KOPT-K1 (cell line): ENCODE measurements around the gene ABR.
"Not testable (repeated sequence)": the region's sequence is repeated elsewhere in the genome, so short reads cannot be mapped to it uniquely, and the experiment has no call there.

Experiments used
- H3K27ac ChIP-seq: fragments of 200-600 bp; sonication (generic); 2 replicates; pipeline ENCODE4 v1.5.1; 2016; ENCODE audit warnings: antibody characterized with exemption, mild to moderate bottlenecking, low read depth, low read length; ENCODE audit not compliant: poor library complexity, severe bottlenecking
- H3K36me3 ChIP-seq: fragments of 200-600 bp; sonication (generic); 2 replicates; pipeline ENCODE4 v1.5.1; 2017; ENCODE audit warnings: antibody characterized with exemption, mild to moderate bottlenecking, low read length, moderate library complexity; ENCODE audit not compliant: insufficient read depth
- H3K9me3 ChIP-seq: fragments of 200-600 bp; sonication (generic); 2 replicates; pipeline ENCODE4 v1.5.1; 2017; ENCODE audit warnings: antibody characterized with exemption, low read length, mild to moderate bottlenecking; ENCODE audit not compliant: insufficient read depth, poor library complexity, severe bottlenecking

The ABR gene

GRCh38 chr17:1074886-1075605, 104.7 kb downstream of the ABR start:
- H3K9me3 ChIP-seq: no peaks in the 10 kb centered on the region
- no peak overlapping the region for H3K27ac ChIP-seq
- H3K36me3 ChIP-seq: peaks cover 32% of the 10 kb centered on the region

GRCh38 chr17:1073963-1074625, 105.7 kb downstream of the ABR start:
- peaks cover 32% of the 10 kb centered on the region for H3K36me3 ChIP-seq
- not testable (repeated sequence) for H3K27ac ChIP-seq, H3K9me3 ChIP-seq

DNA sequence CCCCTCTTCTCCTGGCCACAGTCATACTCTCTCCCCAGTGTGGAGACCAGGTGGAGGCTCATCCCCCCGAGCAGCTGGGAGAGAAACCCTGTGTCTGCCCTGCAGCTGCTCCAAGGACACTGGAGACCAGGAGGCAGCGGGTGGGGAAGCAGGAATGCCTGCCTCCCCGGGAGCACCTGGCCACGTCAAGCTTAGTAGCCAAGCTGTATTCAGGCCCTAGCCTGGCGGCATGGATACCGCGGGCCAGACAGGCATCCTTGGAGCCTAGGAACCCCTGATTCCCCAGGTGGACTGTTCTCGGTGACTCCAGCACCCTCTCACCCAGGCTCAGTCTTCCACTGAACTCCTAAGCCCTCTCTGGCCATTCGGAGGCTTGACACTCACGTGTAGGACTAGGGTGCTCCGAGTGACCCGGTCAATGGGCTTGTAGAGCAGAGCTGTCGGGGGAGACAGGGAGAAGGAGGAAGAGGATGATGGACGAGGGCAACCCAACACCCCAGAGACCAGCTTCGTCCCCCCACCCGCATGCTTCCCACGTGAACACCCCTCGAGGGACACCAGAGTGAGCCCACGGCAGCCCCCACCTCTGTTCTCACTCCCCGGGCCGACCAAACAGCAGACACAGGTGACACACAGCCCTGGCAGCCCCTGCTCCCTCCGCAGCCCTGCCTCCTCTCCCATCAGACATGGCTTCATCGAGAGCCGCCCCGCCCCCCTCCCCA, 106.4 kb downstream of the ABR start:
- Histone ChIP-seq H3K27ac (no peak overlapping the region), H3K36me3 (peaks cover 39% of the 10 kb centered on the region; the same call in 1 of the 2 replicates), H3K9me3 (no peaks in the 10 kb centered on the region)

DNA sequence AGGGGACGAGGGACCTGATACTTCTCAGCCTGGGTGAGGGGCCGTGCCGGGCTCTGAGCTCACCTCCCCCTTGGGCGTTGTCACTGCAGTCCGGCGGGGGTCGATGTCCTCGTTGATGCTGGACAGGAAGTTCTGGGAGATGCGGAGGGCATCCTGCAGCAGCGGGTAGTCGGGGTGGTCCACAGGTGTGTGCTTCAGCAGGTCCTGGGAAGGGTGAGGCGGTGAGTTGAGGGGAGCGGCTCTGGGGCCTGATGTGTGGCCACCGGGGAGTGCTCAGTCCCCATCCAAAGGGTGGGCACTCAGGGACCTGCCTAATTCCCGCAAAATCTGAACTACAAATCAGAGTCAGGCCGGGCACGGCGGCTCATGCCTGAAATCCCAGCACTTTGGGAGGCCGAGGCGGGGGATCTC, 107.2 kb downstream of the ABR start:
- no peaks in the 10 kb centered on the region for H3K9me3 ChIP-seq
- H3K36me3 ChIP-seq: peaks cover 41% of the 10 kb centered on the region
- no peak overlapping the region for H3K27ac ChIP-seq

DNA sequence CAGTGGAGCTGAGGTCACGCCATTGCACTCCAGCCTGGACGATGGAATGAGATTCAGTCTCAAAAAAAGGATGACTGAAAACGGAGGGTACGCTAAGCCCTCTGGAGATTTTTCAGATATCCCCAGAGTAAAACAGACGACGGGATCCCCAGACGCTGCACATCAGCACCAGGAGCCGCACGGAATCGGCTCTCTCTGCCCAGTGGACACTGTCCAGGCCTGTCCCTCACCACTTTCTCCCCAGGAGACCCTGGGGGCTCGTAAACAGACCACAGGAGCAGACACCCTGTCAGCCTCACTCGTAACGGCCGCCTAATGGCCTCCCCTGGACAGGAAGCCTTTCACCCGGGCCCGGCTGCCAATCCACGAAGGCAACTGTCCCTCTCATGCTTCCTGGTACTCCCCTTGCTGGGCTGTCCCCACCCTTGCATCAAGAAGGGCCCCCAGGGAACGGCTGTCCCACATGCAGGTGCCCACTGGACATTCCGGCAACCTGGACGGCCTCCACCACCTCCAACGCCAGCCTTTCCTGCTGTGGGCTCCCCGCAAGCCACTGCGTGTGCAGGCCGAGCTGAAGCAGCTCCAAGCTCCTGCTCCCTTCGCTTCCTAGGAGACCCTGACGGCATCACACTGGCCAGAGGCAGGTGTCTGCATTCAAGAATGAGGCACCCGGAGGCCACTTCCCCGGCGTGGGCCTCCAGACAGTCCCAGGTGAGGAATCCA, 108.5 kb downstream of the ABR start:
- Histone ChIP-seq H3K27ac (no peak overlapping the region), H3K36me3 (peaks cover 51% of the 10 kb centered on the region), H3K9me3 (peaks cover 1% of the 10 kb centered on the region)

DNA sequence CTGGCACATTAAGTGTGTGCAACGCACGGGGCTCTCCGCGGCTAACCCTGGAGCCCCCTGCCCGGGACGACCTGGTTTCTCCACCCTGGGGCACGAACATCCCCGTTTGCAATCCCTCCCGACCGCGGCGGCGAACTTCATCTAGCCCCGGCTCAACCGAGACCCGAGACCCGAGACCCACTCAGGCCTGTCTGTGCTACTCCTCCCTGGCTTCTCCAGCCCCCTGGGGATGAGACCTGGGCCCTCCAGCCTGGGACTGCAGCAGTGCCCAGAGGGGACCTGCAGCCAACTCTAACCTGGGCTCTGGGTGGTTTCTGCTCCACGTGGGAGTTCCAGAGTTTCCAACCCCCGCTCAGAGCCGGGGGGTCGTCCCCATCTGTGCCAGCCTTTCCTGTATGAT, 109.4 kb downstream of the ABR start:
- peaks cover 60% of the 10 kb centered on the region for H3K36me3 ChIP-seq
- H3K27ac ChIP-seq: no peak overlapping the region
- peaks cover 10% of the 10 kb centered on the region for H3K9me3 ChIP-seq

- Histone ChIP-seq H3K36me3 (peaks cover 62% of the 10 kb centered on the region), H3K27ac (no peak overlapping the region), H3K9me3 (peaks cover 12% of the 10 kb centered on the region)
These were observed 109.9 kb downstream of the ABR start for GRCh38 chr17:1069847-1070246.

- Histone ChIP-seq H3K27ac (no peak overlapping the region), H3K36me3 (peaks cover 64% of the 10 kb centered on the region), H3K9me3 (peaks cover 14% of the 10 kb centered on the region)
These were observed 111.4 kb downstream of the ABR start for GRCh38 chr17:1068356-1068755.

GRCh38 chr17:1067282-1067956, 112.4 kb downstream of the ABR start:
- Histone ChIP-seq H3K9me3 (peaks cover 21% of the 10 kb centered on the region), H3K36me3 (peaks cover 67% of the 10 kb centered on the region), H3K27ac (no peak overlapping the region)

DNA sequence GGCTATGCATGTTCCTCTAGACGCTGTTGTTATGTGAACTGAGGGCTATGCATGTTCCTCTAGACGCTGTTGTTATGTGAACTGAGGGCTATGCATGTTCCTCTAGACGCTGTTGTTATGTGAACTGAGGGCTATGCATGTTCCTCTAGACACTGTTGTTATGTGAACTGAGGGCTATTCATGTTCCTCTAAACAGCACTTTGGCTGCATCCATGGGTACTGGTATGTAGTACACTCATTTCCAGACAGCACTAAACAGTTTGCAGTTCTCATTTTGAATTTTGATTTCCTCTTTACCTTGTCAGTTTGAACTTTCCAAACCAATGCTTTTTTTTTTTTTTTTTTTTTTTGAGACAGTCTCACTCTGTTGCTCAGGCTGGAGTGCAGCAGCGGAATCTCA, 114.4 kb downstream of the ABR start:
- Histone ChIP-seq H3K9me3 (peaks cover 23% of the 10 kb centered on the region), H3K36me3 (peaks cover 58% of the 10 kb centered on the region)
- not testable (repeated sequence) for H3K27ac ChIP-seq

DNA sequence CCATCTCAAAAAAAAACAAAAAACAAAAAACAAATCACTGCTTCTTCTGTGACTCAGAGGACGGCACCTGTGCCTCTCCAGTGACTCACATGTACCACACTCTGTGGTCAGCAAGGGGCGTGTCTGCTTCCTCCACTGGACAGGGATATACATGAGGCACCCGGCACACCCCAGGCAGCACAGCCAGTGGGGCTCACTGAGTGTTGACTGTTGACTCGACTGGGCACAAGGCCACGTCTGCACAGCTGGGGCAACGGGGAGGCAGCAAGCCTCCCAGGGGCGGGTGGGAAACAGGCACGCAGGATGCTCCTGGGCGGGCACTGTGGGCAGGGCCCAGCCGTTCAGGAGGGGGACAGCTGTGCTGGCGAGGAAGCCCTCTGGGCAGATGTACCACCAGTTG, 118.8 kb downstream of the ABR start:
- Histone ChIP-seq H3K9me3 (peaks cover 19% of the 10 kb centered on the region), H3K27ac (no peak overlapping the region), H3K36me3 (peaks cover 54% of the 10 kb centered on the region)

DNA sequence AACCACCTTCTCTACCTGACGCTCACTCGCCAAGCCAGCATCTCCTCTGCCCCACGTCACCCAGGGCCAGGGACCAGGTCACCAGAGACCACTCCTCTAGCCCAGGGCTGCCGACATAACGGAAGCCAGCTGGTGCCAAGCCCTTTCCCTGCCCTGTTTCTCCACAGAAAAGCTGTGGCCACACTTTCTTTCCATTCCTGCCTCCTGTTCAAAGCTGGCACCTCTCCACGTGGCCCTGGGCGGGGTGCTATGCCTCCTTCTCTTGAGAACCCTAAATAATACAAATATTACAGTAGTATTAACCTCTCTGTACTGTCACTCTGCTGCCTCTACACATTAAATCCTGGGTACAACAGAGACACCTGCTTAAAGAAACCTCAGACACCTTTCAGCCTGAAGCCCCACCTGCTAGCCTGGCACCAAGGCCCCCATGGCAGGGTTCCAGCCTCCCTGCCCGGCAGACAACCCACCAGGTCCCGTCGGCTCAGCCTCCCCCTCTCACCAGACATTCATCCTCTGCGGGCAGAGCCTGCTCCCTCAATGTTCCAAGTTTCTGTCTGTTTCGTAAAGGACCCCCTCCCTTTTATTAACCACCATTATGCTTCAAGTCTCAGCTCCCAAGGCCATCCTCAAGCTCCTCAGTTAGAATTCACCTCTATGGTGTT, 120.5 kb downstream of the ABR start:
- H3K27ac ChIP-seq: no peak overlapping the region
- H3K36me3 ChIP-seq: peaks cover 54% of the 10 kb centered on the region
- H3K9me3 ChIP-seq: peaks cover 11% of the 10 kb centered on the region

- H3K36me3 ChIP-seq: peaks cover 61% of the 10 kb centered on the region
These were observed 121.2 kb downstream of the ABR start for GRCh38 chr17:1058423-1059130.

GRCh38 chr17:1056761-1057160, 123.0 kb downstream of the ABR start:
- Histone ChIP-seq H3K27ac (no peak overlapping the region), H3K9me3 (no peaks in the 10 kb centered on the region), H3K36me3 (peaks cover 53% of the 10 kb centered on the region)

More at GRCh38 chr17:1058423-1059130, 121.2 kb downstream of the ABR start:
- Histone ChIP-seq H3K9me3 (peaks cover 11% of the 10 kb centered on the region), H3K27ac (no peak overlapping the region)
